Kidney epithelial cell (primary cell): ENCODE measurements around the gene SMIM21. TPM values are rescaled to one million over a fixed set of nuclear protein-coding genes. Genes with fewer than 3 reads are reported as not detected.

Experiments
- DNase-seq: peaks from one replicate; pipeline ENCODE4 v3.0.0-alpha.2; 2010; ENCODE audit warnings: low read depth
- H3K27me3 ChIP-seq: 2 replicates; pipeline ENCODE4 v1.6.0; 2011; ENCODE audit warnings: low read length; ENCODE audit not compliant: control insufficient read depth, insufficient read depth
- H3K36me3 ChIP-seq: 2 replicates; pipeline ENCODE4 v1.5.1; 2011; ENCODE audit warnings: low read length; ENCODE audit not compliant: control insufficient read depth, insufficient read depth
- H3K4me3 ChIP-seq: 2 replicates; pipeline ENCODE4 v1.5.1; 2011; ENCODE audit warnings: low read depth, mild to moderate bottlenecking, control low read depth, low read length
- total RNA-seq: library from RNA; depleted of rRNA; stranded (reverse); fragments of >200 nt; gene quantifications from 2 replicates; pipeline ENCODE4 v1.2.3, GENCODE V29; 2015
- TF ChIP-seq, protein P1 (sequence below): IDR thresholded peaks from 2 replicates; pipeline ENCODE4 v1.5.1; 2011; ENCODE audit warnings: mild to moderate bottlenecking, moderate library complexity, low read length, control low read depth, inconsistent platforms; ENCODE audit not compliant: insufficient read depth, poor library complexity, severe bottlenecking

SMIM21 gene
- total RNA-seq, 1 donor from 2014 or later, result not detected

DNA sequence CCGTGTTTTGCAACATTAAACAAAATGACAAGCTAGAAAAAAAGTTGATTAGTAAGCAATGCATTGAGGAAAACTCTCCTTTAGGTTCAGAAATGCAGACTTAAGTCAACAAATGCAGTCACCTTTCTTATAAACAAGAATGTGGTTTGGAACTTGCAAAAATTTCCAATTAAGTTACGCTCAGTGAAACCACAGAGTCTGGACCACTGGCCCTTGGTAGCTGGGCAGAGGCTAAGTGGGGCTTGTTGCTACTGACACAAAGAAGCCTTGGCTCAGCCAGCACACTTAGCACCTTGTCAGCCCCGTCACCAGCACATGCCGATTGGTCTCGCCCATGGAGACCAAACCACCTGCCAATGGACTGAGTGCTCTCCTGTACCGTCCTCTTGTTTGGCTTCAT is 53.0 kb downstream of the SMIM21 start:
- TF ChIP-seq, protein P1, sequence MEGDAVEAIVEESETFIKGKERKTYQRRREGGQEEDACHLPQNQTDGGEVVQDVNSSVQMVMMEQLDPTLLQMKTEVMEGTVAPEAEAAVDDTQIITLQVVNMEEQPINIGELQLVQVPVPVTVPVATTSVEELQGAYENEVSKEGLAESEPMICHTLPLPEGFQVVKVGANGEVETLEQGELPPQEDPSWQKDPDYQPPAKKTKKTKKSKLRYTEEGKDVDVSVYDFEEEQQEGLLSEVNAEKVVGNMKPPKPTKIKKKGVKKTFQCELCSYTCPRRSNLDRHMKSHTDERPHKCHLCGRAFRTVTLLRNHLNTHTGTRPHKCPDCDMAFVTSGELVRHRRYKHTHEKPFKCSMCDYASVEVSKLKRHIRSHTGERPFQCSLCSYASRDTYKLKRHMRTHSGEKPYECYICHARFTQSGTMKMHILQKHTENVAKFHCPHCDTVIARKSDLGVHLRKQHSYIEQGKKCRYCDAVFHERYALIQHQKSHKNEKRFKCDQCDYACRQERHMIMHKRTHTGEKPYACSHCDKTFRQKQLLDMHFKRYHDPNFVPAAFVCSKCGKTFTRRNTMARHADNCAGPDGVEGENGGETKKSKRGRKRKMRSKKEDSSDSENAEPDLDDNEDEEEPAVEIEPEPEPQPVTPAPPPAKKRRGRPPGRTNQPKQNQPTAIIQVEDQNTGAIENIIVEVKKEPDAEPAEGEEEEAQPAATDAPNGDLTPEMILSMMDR, result no peak
- Histone ChIP-seq H3K36me3 (no peaks in the 10 kb centered on the region), H3K27me3 (no peaks in the 10 kb centered on the region), H3K4me3 (no peak overlapping the region)
- no peak for DNase-seq

DNA sequence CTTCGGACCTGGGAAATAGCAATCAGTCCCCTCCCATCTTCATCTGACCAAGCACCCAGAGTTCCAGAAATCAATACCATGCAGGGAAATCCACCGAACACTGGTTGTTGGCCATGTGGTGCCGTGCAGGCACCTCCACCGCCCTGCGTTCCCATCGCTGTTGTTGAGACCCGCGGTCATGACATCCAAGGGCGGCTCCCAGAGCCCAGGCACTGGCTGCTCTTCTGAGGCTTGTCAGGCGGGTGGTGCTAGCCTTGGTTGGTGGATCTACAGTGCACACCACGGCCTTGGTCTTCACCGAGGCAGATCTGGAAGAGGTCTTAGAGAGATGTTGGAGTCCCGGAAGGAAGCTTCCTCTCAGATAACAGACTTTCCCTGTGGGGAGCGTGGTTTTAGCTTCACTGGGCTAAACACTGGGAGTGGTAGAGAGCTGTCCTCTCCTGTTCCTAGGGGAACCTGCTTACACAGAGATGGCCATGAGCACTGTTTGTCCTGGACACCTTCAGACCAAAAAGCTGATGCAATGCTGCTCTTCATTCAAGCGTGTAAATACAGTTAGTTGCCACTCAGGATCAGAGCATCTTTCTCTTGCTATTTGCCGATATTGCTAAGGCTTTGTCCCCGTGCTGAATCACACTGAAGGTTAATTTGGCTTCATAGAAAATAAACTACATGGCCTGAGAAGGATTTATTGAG is 58.3 kb downstream of the SMIM21 start:
- Histone ChIP-seq H3K4me3 (no peak overlapping the region), H3K36me3 (no peaks in the 10 kb centered on the region), H3K27me3 (no peaks in the 10 kb centered on the region)
- no peak for DNase-seq
- TF ChIP-seq, protein P1, result no peak

DNA sequence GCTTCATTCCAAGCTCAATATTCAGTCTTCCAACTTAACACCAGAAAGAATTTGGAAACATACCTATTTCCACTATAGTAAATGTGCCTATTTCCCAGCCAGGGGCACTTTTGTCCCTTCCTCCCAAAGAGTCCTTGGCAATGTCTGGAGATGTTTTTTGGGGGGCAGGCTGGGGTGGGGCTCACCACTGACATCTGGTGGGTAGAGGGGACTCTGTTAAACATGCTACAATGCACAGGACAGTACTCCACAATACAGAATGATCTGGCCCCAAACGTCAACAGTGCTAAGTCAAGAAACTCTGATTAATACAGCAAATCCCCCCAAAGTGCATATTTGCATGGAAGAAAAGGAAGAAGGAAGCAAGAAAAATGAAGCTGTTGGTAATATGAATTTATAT is 61.7 kb downstream of the SMIM21 start:
- Histone ChIP-seq H3K4me3 (no peak overlapping the region), H3K36me3 (no peaks in the 10 kb centered on the region), H3K27me3 (no peaks in the 10 kb centered on the region)
- TF ChIP-seq, protein P1, result no peak
- no peak for DNase-seq

DNA sequence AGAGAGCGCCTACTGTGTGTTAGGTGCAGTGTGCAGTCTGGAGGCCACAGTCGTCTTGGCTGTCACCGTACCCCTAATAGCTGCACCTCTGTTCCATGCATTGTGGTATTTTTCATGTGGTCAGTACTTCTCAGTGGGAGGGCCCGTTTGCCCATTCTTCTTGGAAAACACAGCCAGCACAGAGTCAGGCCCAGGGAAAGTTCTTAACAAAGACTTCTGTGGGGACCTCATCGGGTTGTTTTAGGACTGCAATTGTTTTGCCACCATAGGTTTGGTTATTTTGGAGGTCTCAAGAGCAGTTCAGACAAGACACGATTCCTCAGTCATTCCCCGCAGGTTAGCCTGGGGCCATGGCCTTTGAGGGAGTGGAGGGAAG is 62.3 kb downstream of the SMIM21 start:
- DNase-seq, result no peak
- Histone ChIP-seq H3K4me3 (no peak overlapping the region), H3K27me3 (no peaks in the 10 kb centered on the region), H3K36me3 (no peaks in the 10 kb centered on the region)
- TF ChIP-seq, protein P1, result no peak

DNA sequence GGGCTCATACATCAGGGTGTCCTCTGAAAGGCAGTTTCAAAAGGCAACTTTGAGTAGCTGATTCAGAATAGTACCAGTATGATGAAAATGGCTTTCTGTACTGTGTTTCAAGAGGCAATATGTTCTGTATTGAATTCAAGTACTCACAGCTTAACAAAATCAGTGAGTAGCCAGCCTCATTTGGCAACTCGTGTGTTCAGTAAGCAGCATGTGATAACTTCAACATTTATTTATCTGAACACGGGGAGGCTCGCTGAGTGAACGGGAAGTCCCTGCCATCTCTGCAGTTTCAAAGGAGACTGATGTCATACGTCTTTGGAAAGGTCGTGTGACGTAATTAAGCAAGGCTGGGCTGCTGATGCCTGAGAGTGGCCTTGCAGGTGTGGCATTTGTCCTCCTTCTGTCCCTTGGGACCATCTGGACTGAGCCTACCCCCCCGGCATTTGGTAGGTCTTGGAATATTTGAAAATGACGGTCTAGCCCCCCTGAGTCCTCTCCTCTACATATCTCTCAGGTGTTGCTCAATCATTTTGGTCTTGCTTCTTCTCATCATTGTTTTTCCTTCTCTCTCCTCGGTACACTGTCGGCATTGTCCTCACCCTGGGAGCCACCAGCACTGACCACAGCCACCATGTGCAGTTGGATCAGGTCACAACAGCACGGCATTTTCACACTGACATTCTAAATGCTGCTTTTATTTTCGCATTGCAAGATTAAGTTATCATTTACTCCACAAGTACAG is 62.8 kb downstream of the SMIM21 start:
- TF ChIP-seq, protein P1, result no peak
- no peaks in the 10 kb centered on the region for H3K27me3 ChIP-seq
- H3K4me3 ChIP-seq, result no peak overlapping the region
- no peaks in the 10 kb centered on the region for H3K36me3 ChIP-seq
- no peak for DNase-seq
